Measurements from ENCODE around the gene ARID4A.
A peak's percentile ranks its signal among the peaks of the same experiment; 100 is the strongest.
"Not testable (repeated sequence)": the region's sequence is repeated elsewhere in the genome, so short reads cannot be mapped to it uniquely, and the experiment has no call there.

The ARID4A gene, protein sequence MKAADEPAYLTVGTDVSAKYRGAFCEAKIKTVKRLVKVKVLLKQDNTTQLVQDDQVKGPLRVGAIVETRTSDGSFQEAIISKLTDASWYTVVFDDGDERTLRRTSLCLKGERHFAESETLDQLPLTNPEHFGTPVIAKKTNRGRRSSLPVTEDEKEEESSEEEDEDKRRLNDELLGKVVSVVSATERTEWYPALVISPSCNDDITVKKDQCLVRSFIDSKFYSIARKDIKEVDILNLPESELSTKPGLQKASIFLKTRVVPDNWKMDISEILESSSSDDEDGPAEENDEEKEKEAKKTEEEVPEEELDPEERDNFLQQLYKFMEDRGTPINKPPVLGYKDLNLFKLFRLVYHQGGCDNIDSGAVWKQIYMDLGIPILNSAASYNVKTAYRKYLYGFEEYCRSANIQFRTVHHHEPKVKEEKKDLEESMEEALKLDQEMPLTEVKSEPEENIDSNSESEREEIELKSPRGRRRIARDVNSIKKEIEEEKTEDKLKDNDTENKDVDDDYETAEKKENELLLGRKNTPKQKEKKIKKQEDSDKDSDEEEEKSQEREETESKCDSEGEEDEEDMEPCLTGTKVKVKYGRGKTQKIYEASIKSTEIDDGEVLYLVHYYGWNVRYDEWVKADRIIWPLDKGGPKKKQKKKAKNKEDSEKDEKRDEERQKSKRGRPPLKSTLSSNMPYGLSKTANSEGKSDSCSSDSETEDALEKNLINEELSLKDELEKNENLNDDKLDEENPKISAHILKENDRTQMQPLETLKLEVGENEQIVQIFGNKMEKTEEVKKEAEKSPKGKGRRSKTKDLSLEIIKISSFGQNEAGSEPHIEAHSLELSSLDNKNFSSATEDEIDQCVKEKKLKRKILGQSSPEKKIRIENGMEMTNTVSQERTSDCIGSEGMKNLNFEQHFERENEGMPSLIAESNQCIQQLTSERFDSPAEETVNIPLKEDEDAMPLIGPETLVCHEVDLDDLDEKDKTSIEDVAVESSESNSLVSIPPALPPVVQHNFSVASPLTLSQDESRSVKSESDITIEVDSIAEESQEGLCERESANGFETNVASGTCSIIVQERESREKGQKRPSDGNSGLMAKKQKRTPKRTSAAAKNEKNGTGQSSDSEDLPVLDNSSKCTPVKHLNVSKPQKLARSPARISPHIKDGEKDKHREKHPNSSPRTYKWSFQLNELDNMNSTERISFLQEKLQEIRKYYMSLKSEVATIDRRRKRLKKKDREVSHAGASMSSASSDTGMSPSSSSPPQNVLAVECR

DNA sequence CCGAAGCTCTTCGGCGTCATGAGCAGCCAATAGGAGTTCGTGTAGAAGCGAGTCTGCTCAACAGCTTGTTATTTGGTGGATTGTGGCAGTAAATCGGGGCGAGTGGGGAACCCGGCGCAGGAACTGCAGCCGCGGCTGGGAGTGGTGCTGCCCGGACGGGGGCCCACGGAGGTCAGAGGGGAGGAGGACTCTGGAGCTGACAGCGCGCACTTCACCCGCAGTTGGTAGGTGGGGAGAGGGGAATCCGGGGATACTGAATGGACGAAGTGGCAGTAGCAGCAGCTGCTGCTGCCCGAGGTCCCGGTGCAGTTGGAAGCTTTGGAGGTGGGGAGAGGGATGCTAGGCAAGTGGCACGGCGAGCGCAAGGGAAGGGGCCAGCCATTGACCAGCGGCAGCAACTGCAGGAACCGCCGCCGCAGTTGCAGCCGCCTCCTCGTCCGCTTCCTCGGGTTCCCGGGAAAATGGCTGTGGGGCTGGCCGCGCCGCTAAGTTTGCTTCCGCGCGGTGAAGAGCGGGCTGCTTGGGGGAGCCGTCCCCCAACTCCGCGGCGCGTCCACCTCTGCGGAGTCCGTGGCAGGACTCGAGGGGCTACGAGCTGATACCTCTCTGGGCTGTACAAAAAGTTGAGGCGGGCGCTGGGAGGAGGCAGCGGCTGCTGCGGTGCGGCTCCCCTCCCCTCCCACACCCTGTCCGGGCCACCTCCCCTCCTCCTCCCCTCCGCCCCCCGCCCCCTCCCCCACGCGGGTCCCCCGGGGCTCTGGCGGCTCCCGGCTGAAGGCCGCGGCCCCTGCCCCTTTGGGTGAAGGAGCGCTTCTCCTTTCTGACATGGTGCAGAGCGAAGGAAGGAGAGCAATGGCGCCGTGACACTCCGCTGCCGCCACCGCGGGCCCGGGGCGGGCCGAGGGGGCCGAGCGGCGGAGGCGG, at the start of gene ARID4A:
ARID4A (plus strand) TSS at position 79 of the 924 bp plus-strand sequence. CDS start 1,300 bp downstream, outside the sequence.
- DNase-seq (ENCODE audit: low spot score): peak; percentile 13

DNA sequence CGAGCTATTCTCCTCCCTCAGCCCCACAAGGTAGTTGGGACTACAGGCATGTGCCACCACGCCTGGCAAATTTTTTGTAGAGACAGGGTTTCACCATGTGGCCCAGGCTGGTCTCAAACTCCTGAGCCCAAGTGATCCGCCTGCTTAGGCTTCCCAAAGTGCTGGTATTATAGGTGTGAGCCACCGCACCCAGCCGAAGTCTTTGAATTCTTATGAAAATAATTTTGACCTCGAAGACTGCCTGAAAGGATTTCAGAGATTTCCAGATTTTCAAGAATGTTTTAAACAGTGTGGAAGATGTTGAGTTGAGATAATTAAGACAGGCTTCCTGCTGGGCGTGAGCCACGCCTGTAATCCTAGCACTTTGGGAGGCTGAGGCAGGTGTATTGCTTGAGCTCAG, 48.7 kb upstream of the ARID4A start:
- DNase-seq (ENCODE audit: low spot score): no peak

DNA sequence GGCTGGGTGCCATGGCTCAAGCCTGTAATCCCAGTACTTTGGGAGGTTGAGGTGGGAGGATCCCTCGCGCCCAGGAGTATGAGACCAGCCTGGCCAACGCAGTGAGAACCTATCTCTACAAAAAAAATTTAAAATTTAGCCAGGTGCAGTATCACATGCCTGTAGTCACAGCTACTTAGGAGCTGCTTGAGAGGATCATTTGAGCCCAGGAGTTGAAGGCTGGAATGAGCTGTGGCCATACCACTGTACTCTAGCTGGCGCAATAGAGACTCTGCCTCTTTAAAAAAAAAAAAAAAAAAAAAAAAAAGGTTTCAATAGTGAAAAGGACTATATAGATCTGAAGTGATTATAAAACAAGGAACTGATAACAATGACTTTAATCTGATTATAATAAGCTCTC, 40.2 kb upstream of the ARID4A start:
- no peak for DNase-seq (ENCODE audit: low spot score)

DNA sequence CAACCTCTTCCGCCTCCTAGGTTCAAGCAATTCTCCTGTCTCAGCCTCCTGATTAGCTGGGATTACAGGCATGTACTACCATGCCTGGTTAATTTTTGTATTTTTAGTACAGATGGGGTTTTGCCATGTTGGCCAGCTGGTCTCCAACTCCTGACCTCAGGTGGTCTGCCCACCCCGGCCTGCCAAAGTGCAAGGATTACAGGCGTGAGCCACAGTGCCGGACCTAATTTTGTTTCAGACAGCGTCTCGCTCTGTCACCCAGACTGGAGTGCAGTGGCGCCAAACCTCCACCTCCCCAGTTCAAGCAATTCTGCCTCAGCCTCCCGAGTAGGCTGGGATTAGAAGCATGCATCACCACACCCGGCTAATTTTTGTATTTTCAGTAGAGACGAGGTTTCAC, 36.4 kb upstream of the ARID4A start:
- DNase-seq (ENCODE audit: low spot score): not testable (repeated sequence)

DNA sequence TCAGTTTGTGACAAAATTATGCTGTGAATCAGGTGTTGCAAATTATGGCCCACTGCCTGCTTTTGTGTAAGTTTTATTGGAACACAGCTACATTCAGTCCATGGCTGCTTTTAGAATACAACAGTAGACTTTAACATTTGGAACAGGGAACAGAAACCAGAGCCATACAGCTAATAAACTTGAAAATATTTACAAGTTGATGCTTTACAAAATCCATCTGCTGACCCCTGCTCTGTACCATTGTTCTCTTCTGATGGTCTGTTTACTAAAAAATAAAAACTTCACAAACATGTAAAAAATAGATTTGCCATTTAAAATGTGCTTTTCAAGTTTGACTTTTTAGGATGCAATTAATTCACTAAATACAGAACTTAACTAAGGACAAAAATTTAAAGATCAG, 33.0 kb upstream of the ARID4A start:
- no peak for DNase-seq (ENCODE audit: low spot score)

DNA sequence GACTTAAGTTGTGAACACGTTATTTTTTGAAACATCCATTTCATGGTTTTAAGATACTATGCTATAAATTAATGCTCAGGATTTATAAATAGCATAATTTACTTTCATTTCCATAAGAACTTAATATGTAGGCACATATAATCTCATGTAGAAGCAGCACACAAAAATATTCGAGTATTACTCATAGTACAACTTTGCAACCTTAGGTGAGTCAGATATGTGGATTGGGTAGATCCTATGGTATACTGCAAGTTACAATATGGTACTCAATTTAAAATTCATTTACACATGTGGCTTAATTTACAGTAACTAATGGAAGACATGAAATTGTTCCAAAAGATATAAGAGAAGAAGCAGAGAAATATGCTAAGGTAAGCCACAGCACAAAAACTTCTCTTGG, 27.7 kb upstream of the ARID4A start:
- no peak for DNase-seq (ENCODE audit: low spot score)

DNA sequence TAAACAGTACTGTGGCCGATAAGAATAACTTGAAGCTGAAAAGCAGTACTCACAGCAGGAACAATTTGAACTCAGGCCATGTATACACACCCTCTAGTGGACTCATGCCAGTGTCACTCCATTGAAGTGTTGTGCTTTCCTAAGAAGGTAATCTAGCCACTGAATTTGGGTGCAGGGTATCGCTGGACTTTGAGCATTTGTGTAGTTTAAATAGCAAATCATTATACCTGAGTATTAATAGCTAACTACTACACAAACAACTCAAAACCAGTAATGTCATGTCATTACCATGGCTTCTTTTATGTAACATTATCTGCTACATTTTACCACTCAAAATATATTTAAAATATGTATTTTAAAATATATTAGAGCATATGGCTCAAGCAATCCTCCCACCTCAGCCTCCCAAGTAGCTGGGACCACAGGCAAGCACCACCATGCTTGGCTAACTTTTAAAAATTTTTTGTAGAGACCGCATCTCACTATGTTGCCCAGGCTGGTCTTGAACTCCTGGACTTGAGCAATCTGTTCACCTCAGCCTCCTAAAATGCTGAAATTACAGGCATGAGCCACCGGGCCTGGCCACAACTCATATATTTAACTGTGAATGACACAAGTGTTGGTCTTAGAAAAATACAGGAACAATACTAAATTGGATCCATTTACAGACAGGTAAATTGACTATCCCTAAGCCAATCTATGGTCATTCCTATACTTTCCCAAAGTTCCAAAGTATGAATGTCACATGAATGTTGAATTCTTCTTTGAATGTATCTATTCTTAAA, 25.6 kb upstream of the ARID4A start:
- DNase-seq (ENCODE audit: low spot score): peak; percentile 12

DNA sequence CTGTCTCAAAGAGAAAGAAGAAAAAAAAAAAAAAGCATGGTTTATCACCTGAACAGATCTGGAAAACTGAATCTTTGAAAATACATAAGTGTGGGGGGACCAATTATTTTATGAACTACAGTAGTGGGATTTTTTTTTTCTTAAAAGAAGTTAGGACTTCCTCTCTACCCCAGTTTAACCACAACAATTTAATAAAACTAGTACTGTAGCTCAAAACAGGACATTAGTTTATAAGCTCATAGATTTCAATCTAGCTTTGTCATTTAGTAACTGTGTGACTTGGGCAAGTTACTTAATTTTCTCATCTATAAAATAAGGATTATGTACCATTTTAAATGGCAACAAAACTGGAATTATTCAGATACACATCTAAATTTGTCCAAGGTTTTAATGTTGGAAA, 23.5 kb upstream of the ARID4A start:
- DNase-seq (ENCODE audit: low spot score): no peak

DNA sequence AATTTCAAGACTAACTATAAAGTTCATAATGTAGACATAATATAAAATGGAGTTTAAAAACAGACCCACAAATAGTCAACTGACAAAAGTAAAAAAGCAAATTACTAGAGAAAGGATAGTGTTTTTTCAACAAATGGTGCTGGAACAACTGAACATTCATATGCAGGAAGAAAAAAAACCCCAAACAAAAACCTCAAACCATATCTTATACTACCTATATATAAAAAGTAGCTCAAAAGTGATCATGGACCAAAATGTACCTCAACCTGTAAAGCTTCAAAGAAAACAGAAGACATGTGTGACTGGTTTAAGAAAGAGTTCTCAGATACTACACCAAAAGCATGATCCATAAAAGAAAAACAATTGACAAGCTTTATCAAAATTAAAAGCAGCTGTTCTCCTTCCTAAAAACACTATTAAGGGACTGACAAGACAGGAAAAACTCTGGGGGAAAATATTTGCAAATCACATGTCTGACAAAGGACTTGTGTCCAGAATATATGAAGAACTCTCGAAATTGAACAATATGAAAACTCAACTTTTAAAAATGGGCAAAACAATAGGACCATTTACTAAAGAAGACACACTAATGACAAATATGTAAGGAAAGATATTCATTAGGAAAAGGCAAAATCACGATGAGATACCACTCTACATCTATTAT, 22.7 kb upstream of the ARID4A start:
- DNase-seq (ENCODE audit: low spot score): no peak

DNA sequence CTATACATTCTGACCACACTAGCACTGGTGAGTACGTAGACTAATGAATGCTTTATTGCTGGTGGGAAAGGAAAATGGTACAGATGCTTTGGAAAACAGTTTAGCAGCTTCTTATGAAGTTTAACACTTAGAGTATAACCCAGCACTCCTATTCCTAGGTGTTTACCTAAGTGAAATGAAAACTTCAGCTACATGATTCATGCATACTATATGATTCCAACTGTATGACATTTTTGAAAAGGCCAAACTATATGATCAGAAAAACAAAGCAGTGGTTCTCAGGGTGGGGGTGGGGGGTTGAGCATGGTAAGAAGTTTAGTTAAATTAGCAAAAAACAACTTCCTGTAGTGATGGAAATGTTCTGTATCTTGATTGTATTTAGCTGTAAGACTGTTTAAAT, 22.1 kb upstream of the ARID4A start:
- DNase-seq (ENCODE audit: low spot score): no peak

DNA sequence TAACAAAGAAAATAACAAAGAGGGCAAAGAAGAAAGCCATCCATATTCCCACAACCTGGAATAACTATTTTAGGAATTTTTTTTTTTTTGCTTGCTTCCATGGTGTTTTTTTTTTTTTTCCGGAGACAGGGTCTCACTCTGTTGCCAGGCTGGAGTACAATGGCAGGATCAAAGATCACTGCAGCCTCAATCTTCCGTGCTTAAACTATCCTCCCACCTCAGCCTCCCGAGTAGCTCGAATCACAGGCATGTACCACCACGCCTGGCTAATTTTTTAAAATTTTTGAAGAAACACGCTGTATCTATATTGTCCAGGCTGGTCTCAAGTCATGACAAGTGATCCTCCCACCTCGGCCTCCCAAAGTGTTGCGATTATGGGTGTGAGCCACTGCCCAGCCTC, 20.2 kb upstream of the ARID4A start:
- DNase-seq (ENCODE audit: low spot score): no peak

DNA sequence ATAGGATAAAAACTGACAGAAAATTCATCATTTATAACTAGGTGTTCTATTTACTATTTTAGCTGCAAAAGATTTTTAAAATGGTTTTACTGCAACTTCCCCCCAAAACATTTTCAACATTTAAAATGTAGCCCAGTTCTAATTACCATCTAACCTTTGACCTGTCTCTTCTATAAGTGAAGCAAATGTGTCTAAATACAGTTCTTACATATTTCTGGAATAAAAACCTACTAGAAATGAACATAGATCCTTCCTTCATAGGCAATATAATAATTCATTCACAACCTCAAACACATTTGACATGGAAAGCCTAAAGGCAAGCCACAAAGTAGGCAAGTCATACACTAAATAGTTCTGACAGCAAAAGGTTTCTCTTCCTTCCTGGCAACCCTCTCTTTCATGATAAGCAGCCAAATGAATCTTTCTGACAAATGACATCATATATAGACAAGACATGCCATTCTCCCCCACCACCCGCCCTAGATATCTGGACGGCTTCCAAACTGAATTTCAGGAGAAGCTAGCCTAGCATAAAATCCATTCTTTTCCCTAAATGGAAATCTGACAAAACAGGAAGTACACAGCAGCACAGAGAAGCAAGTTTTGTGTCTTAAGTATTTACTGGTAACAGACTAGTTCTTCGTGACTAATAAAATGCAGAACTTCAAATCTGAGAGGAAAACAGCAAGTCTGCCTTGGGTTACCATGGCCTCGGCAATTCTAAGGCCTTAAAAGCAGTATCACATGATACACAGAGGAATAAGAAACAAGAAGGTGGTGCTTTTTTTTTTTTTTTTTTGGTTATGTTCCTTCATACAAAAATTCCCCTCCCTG, 17.2 kb upstream of the ARID4A start:
- DNase-seq (ENCODE audit: low spot score): peak; percentile 64

DNA sequence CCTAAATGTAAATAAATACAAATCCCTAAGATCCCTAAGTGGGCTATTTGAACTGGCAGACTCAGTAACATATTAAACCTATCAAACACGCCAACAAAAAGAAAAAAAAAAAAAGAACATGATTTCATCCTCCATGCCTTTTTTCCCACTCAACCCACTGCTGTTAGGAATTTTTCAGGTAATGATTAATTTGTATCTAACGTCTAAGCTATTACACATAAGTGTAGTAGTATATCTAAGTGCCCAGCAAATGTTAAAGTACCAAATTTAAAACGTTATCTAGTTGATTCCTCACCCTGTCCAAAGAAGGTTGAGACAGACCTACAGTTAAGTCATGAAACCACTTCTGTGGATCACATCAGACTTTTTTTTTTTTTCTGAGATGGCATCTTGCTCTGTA, 16.4 kb upstream of the ARID4A start:
- DNase-seq (ENCODE audit: low spot score): no peak

DNA sequence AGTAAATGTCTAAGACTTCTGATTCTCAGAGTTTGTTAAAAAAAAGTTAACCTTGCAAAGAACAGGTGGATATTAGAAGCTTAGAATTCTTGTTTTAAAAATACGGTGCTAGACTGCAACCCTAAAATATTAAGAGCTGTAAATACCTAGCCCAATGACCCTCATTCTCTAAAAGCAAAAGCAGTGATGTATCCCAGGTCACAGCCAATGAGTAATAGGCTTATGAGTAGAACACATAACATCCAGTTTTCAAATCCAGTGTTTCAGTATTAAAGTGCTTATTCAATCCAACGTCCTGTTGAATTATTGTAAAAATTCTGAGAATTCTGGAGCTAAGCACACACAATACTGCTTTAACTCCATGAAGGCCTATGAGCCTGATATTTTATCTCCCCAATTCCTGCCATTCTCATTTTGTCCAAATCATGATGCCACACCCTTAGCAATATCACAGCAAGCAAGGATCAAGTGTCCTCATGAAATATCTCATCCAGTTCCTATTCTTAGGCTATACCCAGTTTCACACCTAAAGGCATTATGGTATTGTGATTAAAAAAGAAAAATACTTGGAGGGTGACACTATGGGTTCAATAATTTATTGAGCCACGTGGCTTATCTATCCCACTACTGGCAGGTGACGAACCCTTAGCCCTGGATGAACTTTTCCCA, 15.3 kb upstream of the ARID4A start:
- DNase-seq (ENCODE audit: low spot score): no peak

DNA sequence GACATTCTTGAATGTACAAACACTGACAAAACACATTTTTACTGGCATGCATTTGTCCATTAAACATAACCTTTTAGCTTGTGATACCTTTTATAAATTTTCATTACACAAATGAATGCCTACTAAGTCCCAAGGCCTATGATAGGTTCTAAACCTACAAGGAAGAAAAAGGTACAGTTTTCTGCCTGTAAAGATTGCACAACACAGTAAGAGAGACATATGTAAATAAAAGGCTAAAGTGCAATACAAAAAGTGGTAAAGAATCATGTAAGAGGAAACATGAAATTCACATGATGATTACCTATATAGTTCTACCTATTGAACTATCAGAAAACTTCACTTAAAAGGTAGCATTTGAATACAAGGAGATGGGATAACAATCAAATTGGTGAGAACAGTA, 14.6 kb upstream of the ARID4A start:
- DNase-seq (ENCODE audit: low spot score): no peak

DNA sequence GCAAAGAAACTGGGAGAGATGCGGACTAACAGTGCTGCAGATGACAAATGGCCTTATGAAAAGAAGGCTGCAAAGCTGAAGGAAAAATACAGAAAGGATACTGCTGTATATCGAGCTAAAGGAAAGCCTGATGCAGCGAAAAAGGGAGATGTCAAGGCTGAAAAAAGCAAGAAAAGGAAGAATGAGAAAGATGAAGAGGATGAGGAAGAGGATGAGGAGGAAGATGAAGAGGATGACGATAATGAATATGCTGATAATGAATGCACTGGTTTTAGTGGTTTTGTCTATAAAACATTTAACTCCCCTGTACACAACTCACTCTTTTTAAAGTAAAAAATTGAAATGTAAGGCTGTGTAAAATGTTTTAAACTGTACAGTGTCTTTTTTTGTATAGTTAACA, 13.2 kb upstream of the ARID4A start:
- no peak for DNase-seq (ENCODE audit: low spot score)

DNA sequence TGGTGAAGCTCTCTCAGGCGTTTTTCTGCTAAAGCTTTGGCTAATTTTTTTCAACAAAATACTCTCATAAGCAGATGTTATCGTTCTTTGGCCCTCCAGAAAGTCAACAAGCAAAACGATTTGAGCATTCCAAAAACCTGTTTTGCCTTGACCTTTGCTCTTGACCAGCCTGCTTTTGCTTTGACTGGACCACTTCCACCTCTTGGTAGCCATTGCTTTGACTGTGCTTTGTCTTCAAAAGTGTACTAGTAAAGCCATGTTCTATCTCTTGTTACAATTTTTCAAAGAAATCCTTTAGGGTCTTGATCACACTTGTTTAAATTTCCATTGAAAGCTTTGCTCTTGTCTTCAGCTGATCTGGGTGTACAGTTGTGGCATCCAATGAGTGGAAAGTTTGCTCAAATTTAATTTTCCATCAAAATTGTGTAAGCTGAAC, 10.7 kb upstream of the ARID4A start:
- no peak for DNase-seq (ENCODE audit: low spot score)

DNA sequence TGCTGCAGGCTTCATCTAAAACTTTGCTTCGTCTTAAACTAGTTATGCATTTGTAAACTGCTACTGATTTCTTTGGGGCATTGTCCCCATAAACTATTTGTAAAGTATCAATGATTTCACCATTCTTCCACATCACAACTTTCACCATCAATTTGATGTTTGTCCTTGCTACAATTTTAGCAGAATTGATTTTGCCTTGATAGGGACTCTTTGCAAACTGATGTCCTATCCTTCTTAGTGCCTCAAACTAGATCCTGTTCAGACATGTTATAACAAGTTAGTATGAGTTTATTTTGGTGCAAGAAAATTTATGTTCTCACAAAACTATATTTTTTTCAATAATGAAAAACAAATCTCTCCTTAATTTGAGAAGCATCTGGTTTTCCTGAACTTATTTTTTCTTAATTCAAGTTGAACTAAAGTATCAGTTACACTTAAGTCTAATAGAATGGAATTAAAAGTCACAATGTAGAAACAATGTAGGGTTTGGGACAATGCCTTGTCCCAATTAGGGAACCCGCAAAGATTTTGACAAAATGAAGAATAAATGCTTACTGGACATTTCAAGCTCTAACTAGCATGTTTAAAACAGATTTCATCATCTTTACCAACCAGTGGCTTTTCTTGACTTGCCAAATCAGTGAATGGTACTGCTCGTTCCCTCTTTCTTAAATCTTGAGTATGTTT, 10.1 kb upstream of the ARID4A start:
- no peak for DNase-seq (ENCODE audit: low spot score)

Measured in AG08396 (cell line).